ENCODE results near the gene AMMECR1.
A peak's percentile ranks its signal among the peaks of the same experiment; 100 is the strongest.

AMMECR1 gene

GRCh38 chrX:110215411-110215810, 102.5 kb downstream of the AMMECR1 start:
- DNase-seq (ENCODE audit: low read depth): no peak
- no peak for TF ChIP-seq CTCF (conservative IDR thresholded peaks at IDR 0.05; ENCODE audit: low read depth, low read length)
- no peak overlapping the region for H3K4me3 ChIP-seq (ENCODE audit: low read length)

- TF ChIP-seq CTCF (conservative IDR thresholded peaks at IDR 0.05; ENCODE audit: low read depth, low read length): no peak
- no peak for DNase-seq (ENCODE audit: low read depth)
- no peak overlapping the region for H3K4me3 ChIP-seq (ENCODE audit: low read length)
These were observed 103.2 kb downstream of the AMMECR1 start for GRCh38 chrX:110214684-110215083.

GRCh38 chrX:110213183-110213582, 104.7 kb downstream of the AMMECR1 start:
- TF ChIP-seq CTCF (conservative IDR thresholded peaks at IDR 0.05; ENCODE audit: low read depth, low read length): no peak
- no peak for DNase-seq (ENCODE audit: low read depth)
- no peak overlapping the region for H3K4me3 ChIP-seq (ENCODE audit: low read length)

- no peak for DNase-seq (ENCODE audit: low read depth)
- peak; percentile 42 for TF ChIP-seq CTCF (conservative IDR thresholded peaks at IDR 0.05; ENCODE audit: low read depth, low read length)
- no peak overlapping the region for H3K4me3 ChIP-seq (ENCODE audit: low read length)
These were observed 105.6 kb downstream of the AMMECR1 start for GRCh38 chrX:110212299-110212698.

- no peak for TF ChIP-seq CTCF (conservative IDR thresholded peaks at IDR 0.05; ENCODE audit: low read depth, low read length)
- no peak overlapping the region for H3K4me3 ChIP-seq (ENCODE audit: low read length)
- DNase-seq (ENCODE audit: low read depth): no peak
These were observed 106.5 kb downstream of the AMMECR1 start for GRCh38 chrX:110211340-110211739.

GRCh38 chrX:110210417-110211139, 107.3 kb downstream of the AMMECR1 start:
- H3K4me3 ChIP-seq (ENCODE audit: low read length): no peak overlapping the region
- DNase-seq (ENCODE audit: low read depth): no peak
- TF ChIP-seq CTCF (conservative IDR thresholded peaks at IDR 0.05; ENCODE audit: low read depth, low read length): no peak

GRCh38 chrX:110208092-110208491, 109.8 kb downstream of the AMMECR1 start:
- TF ChIP-seq CTCF (conservative IDR thresholded peaks at IDR 0.05; ENCODE audit: low read depth, low read length): no peak

More at GRCh38 chrX:110208092-110208491, 109.8 kb downstream of the AMMECR1 start:
- H3K4me3 ChIP-seq (ENCODE audit: low read length): no peak overlapping the region
- no peak for DNase-seq (ENCODE audit: low read depth)

Measured in retinal pigment epithelial cell (primary cell).